ENCODE measurements around the gene HEY2. TPM values are rescaled to one million over a fixed set of nuclear protein-coding genes. Genes with fewer than 3 reads are reported as not detected.
"Not testable (repeated sequence)": the region's sequence is repeated elsewhere in the genome, so short reads cannot be mapped to it uniquely, and the experiment has no call there.

Gene HEY2
- 2.4 TPM for total RNA-seq

GRCh38 chr6:125749173-125749864 lies at the start of gene HEY2:
TSS of gene HEY2 (plus strand) at chr6:125749632. CDS start at chr6:125749777, 145 bp downstream.
- DNase-seq (ENCODE audit: low spot score) = peak; percentile 89

- DNase-seq (ENCODE audit: low spot score) = no peak
Measured at GRCh38 chr6:125700581-125701353, 48.7 kb upstream of the HEY2 start.

GRCh38 chr6:125701354-125701668 lies 48.1 kb upstream of the HEY2 start:
- no peak for DNase-seq (ENCODE audit: low spot score)

- DNase-seq (ENCODE audit: low spot score) = not testable (repeated sequence)
Measured at GRCh38 chr6:125703882-125704281, 45.5 kb upstream of the HEY2 start.

GRCh38 chr6:125707615-125708243 lies 41.7 kb upstream of the HEY2 start:
- no peak for DNase-seq (ENCODE audit: low spot score)

GRCh38 chr6:125711013-125711675 lies 38.3 kb upstream of the HEY2 start:
- DNase-seq (ENCODE audit: low spot score) = no peak

GRCh38 chr6:125714441-125715090 lies 34.9 kb upstream of the HEY2 start:
- DNase-seq (ENCODE audit: low spot score) = no peak

GRCh38 chr6:125717120-125717731 lies 32.2 kb upstream of the HEY2 start:
- no peak for DNase-seq (ENCODE audit: low spot score)

- no peak for DNase-seq (ENCODE audit: low spot score)
Measured at GRCh38 chr6:125718109-125718508, 31.3 kb upstream of the HEY2 start.

GRCh38 chr6:125722886-125723285 lies 26.5 kb upstream of the HEY2 start:
- no peak for DNase-seq (ENCODE audit: low spot score)

- DNase-seq (ENCODE audit: low spot score) = no peak
Measured at GRCh38 chr6:125727216-125727615, 22.2 kb upstream of the HEY2 start.

GRCh38 chr6:125728739-125729138 lies 20.7 kb upstream of the HEY2 start:
- DNase-seq (ENCODE audit: low spot score) = no peak

GRCh38 chr6:125729983-125730382 lies 19.4 kb upstream of the HEY2 start:
- no peak for DNase-seq (ENCODE audit: low spot score)

GRCh38 chr6:125732398-125732797 lies 17.0 kb upstream of the HEY2 start:
- no peak for DNase-seq (ENCODE audit: low spot score)

- no peak for DNase-seq (ENCODE audit: low spot score)
Measured at GRCh38 chr6:125733516-125734300, 15.7 kb upstream of the HEY2 start.

- no peak for DNase-seq (ENCODE audit: low spot score)
Measured at GRCh38 chr6:125738276-125738675, 11.2 kb upstream of the HEY2 start.

GRCh38 chr6:125739364-125739763 lies 10.1 kb upstream of the HEY2 start:
- DNase-seq (ENCODE audit: low spot score) = no peak

- no peak for DNase-seq (ENCODE audit: low spot score)
Measured at GRCh38 chr6:125741336-125741735, 8.1 kb upstream of the HEY2 start.

- no peak for DNase-seq (ENCODE audit: low spot score)
Measured at GRCh38 chr6:125742024-125742423, 7.4 kb upstream of the HEY2 start.

- DNase-seq (ENCODE audit: low spot score) = no peak
Measured at GRCh38 chr6:125742464-125743120, 6.8 kb upstream of the HEY2 start.
